SK-N-SH treated with all-trans-retinoic acid at 6 μM for 48 hours (cell line): ENCODE results near the gene DPCD.

Experiments used
- ATAC-seq: fragments of 200-7000 bp; cut with Tn5 transposase; 3 replicates; pipeline ENCODE4 v1.9.1; 2020; ENCODE audit warnings: mild to moderate bottlenecking, moderate library complexity
- ESRRG ChIP-seq: fragments of 250-450 bp; sonication (Bioruptor Pico); IDR thresholded peaks from 2 replicates; pipeline ENCODE4 v1.6.1; 2021; ENCODE audit warnings: mild to moderate bottlenecking
- GLIS3 ChIP-seq: fragments of 250-450 bp; sonication (Bioruptor Pico); IDR thresholded peaks from 2 replicates; pipeline ENCODE4 v1.5.0; 2020; ENCODE audit warnings: mild to moderate bottlenecking, moderate library complexity
- ISL1 ChIP-seq: fragments of 250-450 bp; sonication (Bioruptor Pico); IDR thresholded peaks from 2 replicates; pipeline ENCODE4 v2.1.2; 2022; ENCODE audit warnings: mild to moderate bottlenecking, moderate library complexity
- OSR1 ChIP-seq: fragments of 250-450 bp; sonication (Bioruptor Pico); IDR thresholded peaks from 2 replicates; pipeline ENCODE4 v1.8.0; 2022; ENCODE audit warnings: moderate library complexity, mild to moderate bottlenecking, inconsistent platforms
- PPARA ChIP-seq: fragments of 250-450 bp; sonication (Bioruptor Pico); IDR thresholded peaks from 2 replicates; pipeline ENCODE4 v1.5.0; 2020; ENCODE audit warnings: mild to moderate bottlenecking, borderline replicate concordance
- RARB ChIP-seq: fragments of 250-450 bp; sonication (Bioruptor Pico); IDR thresholded peaks from 2 replicates; pipeline ENCODE4 v1.8.0; 2021; ENCODE audit warnings: mild to moderate bottlenecking, moderate library complexity
- TCF4 ChIP-seq: fragments of 250-450 bp; sonication (Bioruptor Pico); IDR thresholded peaks from 2 replicates; pipeline ENCODE4 v1.8.0; 2021; ENCODE audit warnings: mild to moderate bottlenecking, moderate library complexity, borderline replicate concordance
- ZC3H10 ChIP-seq: fragments of 250-450 bp; sonication (Bioruptor Pico); IDR thresholded peaks from 2 replicates; pipeline ENCODE4 v1.5.1; 2021; ENCODE audit warnings: mild to moderate bottlenecking, moderate library complexity
- ZFP30 ChIP-seq: fragments of 450-650 bp; formaldehyde crosslinking; IDR thresholded peaks from 2 replicates; pipeline ENCODE4 v1.5.0; 2022; ENCODE audit warnings: mild to moderate bottlenecking, moderate library complexity
- ZNF565 ChIP-seq: fragments of 450-650 bp; formaldehyde crosslinking; conservative IDR thresholded peaks from 2 replicates; pipeline ENCODE4 v1.5.0; 2020; ENCODE audit warnings: low read depth, mild to moderate bottlenecking, moderate library complexity
- ZNF70 ChIP-seq: fragments of 450-650 bp; formaldehyde crosslinking; IDR thresholded peaks from 2 replicates; pipeline ENCODE4 v1.5.0; 2020; ENCODE audit warnings: mild to moderate bottlenecking, moderate library complexity
- ZNF8 ChIP-seq: fragments of 450-650 bp; formaldehyde crosslinking; IDR thresholded peaks from 2 replicates; pipeline ENCODE4 v1.5.0; 2020; ENCODE audit warnings: mild to moderate bottlenecking, moderate library complexity
- TF ChIP-seq, protein P1 (sequence below): fragments of 250-450 bp; sonication (Bioruptor Pico); IDR thresholded peaks from 2 replicates; pipeline ENCODE4 v1.5.0; 2020; ENCODE audit warnings: mild to moderate bottlenecking, moderate library complexity
- TF ChIP-seq, protein P2 (sequence below): fragments of 250-450 bp; sonication (Bioruptor Pico); IDR thresholded peaks from 2 replicates; pipeline ENCODE4 v1.5.1; 2020; ENCODE audit warnings: low read depth, mild to moderate bottlenecking, moderate library complexity
- TF ChIP-seq, protein P3 (sequence below): fragments of 250-450 bp; sonication (Bioruptor Pico); IDR thresholded peaks from 2 replicates; pipeline ENCODE4 v1.8.0; 2021; ENCODE audit warnings: low read depth, mild to moderate bottlenecking, moderate library complexity, borderline replicate concordance

Gene DPCD

GRCh38 chr10:101575091-101575490, 13.0 kb upstream of the DPCD start (continued):
- TF ChIP-seq, protein P1, sequence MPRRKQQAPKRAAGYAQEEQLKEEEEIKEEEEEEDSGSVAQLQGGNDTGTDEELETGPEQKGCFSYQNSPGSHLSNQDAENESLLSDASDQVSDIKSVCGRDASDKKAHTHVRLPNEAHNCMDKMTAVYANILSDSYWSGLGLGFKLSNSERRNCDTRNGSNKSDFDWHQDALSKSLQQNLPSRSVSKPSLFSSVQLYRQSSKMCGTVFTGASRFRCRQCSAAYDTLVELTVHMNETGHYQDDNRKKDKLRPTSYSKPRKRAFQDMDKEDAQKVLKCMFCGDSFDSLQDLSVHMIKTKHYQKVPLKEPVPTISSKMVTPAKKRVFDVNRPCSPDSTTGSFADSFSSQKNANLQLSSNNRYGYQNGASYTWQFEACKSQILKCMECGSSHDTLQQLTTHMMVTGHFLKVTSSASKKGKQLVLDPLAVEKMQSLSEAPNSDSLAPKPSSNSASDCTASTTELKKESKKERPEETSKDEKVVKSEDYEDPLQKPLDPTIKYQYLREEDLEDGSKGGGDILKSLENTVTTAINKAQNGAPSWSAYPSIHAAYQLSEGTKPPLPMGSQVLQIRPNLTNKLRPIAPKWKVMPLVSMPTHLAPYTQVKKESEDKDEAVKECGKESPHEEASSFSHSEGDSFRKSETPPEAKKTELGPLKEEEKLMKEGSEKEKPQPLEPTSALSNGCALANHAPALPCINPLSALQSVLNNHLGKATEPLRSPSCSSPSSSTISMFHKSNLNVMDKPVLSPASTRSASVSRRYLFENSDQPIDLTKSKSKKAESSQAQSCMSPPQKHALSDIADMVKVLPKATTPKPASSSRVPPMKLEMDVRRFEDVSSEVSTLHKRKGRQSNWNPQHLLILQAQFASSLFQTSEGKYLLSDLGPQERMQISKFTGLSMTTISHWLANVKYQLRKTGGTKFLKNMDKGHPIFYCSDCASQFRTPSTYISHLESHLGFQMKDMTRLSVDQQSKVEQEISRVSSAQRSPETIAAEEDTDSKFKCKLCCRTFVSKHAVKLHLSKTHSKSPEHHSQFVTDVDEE (CRISPR knock-in tag): no peak
- TF ChIP-seq ISL1: no peak
- no peak for TF ChIP-seq ZNF70
- TF ChIP-seq ZNF565: no peak
- no peak for TF ChIP-seq OSR1 (CRISPR knock-in tag)
- TF ChIP-seq, protein P2, sequence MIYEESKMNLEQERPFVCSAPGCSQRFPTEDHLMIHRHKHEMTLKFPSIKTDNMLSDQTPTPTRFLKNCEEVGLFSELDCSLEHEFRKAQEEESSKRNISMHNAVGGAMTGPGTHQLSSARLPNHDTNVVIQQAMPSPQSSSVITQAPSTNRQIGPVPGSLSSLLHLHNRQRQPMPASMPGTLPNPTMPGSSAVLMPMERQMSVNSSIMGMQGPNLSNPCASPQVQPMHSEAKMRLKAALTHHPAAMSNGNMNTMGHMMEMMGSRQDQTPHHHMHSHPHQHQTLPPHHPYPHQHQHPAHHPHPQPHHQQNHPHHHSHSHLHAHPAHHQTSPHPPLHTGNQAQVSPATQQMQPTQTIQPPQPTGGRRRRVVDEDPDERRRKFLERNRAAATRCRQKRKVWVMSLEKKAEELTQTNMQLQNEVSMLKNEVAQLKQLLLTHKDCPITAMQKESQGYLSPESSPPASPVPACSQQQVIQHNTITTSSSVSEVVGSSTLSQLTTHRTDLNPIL (CRISPR knock-in tag): no peak

GRCh38 chr10:101575580-101576210, 12.4 kb upstream of the DPCD start:
- TF ChIP-seq ZNF565 (no peak), ZFP30 (CRISPR knock-in tag) (no peak), RARB (CRISPR knock-in tag) (no peak), TCF4 (CRISPR knock-in tag) (no peak), GLIS3 (no peak), OSR1 (CRISPR knock-in tag) (no peak), ZC3H10 (CRISPR knock-in tag) (no peak), ZNF8 (CRISPR knock-in tag) (no peak)
- TF ChIP-seq, protein P3, sequence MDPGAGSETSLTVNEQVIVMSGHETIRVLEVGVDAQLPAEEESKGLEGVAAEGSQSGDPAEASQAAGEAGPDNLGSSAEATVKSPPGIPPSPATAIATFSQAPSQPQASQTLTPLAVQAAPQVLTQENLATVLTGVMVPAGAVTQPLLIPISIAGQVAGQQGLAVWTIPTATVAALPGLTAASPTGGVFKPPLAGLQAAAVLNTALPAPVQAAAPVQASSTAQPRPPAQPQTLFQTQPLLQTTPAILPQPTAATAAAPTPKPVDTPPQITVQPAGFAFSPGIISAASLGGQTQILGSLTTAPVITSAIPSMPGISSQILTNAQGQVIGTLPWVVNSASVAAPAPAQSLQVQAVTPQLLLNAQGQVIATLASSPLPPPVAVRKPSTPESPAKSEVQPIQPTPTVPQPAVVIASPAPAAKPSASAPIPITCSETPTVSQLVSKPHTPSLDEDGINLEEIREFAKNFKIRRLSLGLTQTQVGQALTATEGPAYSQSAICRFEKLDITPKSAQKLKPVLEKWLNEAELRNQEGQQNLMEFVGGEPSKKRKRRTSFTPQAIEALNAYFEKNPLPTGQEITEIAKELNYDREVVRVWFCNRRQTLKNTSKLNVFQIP (CRISPR knock-in tag): no peak
- TF ChIP-seq, protein P2 (CRISPR knock-in tag): no peak
- TF ChIP-seq, protein P1 (CRISPR knock-in tag): no peak
- no peak; the same call in 2 of the 3 replicates for ATAC-seq

DNA sequence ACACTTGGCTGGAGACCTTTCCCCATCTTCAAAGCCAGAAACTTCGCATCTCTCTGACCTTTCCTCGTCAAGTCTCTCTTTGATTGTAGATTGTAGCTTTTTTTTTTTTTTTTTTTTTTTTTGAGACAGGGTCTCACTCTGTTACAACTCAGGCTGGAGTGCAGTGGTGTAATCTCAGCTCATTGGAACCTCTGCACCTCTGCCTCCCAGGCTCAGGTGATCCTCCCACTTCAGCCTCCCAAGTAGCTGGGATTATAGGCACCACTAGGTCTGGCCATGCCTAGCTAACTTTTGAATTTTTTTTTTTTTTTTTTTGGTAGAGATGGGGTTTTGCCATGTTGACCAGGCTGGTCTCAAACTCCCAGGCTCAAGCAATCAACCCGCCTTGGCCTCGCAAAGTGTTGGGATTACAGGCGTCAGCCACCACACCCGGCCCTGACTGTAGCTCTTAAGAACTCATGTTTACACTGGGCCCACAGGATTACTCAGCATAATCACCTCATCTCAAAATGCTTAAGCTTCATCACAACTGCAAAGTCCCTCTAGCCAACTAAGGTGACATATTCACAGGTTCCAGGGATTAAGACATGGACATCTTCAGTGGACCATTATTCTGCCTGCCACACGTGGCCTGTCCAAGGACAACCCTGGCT, 11.8 kb upstream of the DPCD start:
- TF ChIP-seq GLIS3: no peak
- no peak for TF ChIP-seq OSR1 (CRISPR knock-in tag)
- no peak for TF ChIP-seq TCF4 (CRISPR knock-in tag)
- no peak for TF ChIP-seq ZNF8 (CRISPR knock-in tag)
- TF ChIP-seq ZNF70: no peak
- TF ChIP-seq, protein P3 (CRISPR knock-in tag): no peak
- TF ChIP-seq ESRRG (CRISPR knock-in tag): no peak
- TF ChIP-seq PPARA (CRISPR knock-in tag): no peak
- ATAC-seq: no peak
